ENCODE measurements around the gene TMOD4. TPM values are rescaled to one million over a fixed set of nuclear protein-coding genes. Genes with fewer than 3 reads are reported as not detected.
A peak's percentile ranks its signal among the peaks of the same experiment; 100 is the strongest.

TMOD4 gene
- total and polyA plus RNA-seq, 9 of the 15 experiments (the other 6 are each of a cell fraction or from before 2014, with no cell fraction given), result 0.18 to 1.8 (median 1.1) TPM; not detected in 1

DNA sequence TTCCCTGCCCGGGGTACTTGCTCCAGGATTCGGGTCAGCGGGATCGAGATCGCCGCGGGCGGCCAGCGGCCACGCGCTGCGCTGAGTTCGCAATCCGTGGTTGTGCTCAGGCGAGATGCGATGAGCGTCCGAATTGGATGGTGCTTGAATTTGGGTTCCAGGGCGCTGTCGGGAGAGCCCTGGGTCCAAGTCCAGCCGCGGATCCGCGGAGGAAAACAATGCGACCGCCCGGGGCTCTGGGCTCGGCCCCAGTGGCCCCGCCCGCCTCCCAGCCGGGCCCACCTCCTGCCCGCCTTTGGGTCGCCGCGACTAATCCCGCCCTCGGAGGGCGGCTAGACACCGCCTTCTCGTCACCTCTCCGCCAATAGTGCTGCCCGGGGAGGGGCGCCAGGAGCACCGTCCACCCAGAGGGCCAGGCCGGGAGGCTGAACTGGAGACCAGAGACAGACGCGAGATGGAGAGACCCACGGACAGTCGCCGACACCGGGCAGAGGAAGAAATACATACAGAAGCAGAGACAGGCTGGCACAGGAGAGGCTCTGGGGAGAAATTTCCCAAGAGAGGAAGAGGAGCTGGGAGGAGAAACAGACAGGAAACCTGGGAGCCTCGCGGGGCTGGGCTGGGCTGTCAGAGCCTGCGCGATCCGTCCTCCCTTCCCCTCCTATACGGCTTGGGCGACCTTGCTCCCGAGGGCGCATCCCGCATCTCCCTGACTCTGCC lies 29.2 kb downstream of the TMOD4 start, which contains the start of gene SEMA6C (continued):
- TF ChIP-seq ZBTB43 (CRISPR knock-in tag; IDR thresholded peaks at IDR 0.05) (no peak), DEAF1 (CRISPR knock-in tag; IDR thresholded peaks at IDR 0.05) (no peak), IRF1 (CRISPR knock-in tag; IDR thresholded peaks at IDR 0.05; ENCODE audit: borderline replicate concordance) (no peak), MTA3 (IDR thresholded peaks at IDR 0.05; ENCODE audit: borderline replicate concordance) (0 out of 2 replicates have a peak, but pooled peaks have one; percentile 28), MYC (IDR thresholded peaks at IDR 0.05; ENCODE audit: low read depth, low read length) (no peak), MYC (CRISPR knock-in tag; IDR thresholded peaks at IDR 0.05; ENCODE audit: borderline replicate concordance, low read depth) (no peak), ZNF253 (CRISPR knock-in tag; conservative IDR thresholded peaks at IDR 0.05) (no peak), ZNF124 (CRISPR knock-in tag; IDR thresholded peaks at IDR 0.05) (no peak), XRCC4 (IDR thresholded peaks at IDR 0.05; ENCODE audit: extremely low read depth, insufficient read depth, insufficient read length) (no peak), YBX1 (IDR thresholded peaks at IDR 0.05) (no peak), TSHZ1 (CRISPR knock-in tag; IDR thresholded peaks at IDR 0.05) (no peak), HBP1 (CRISPR knock-in tag; IDR thresholded peaks at IDR 0.05) (no peak), STAT5B (CRISPR knock-in tag; IDR thresholded peaks at IDR 0.05) (no peak), ZBTB26 (CRISPR knock-in tag; IDR thresholded peaks at IDR 0.05) (no peak), TAF7 (tag; IDR thresholded peaks at IDR 0.05) (0 out of 2 replicates have a peak, but pooled peaks have one; percentile 16), ILK (tag; IDR thresholded peaks at IDR 0.05; ENCODE audit: borderline replicate concordance, low read depth) (no peak), KAT7 (CRISPR knock-in tag; IDR thresholded peaks at IDR 0.05; ENCODE audit: borderline replicate concordance) (no peak), KDM1A (IDR thresholded peaks at IDR 0.05) (no peak)
